HG02852 (cell line): ENCODE measurements around the gene ZNF319.
"Not testable (repeated sequence)": the region's sequence is repeated elsewhere in the genome, so short reads cannot be mapped to it uniquely, and the experiment has no call there.

Experiments
- ATAC-seq: cut with Tn5 transposase; IDR thresholded peaks from one replicate; pipeline ENCODE4 v1.9.1; 2021; ENCODE audit warnings: mild to moderate bottlenecking, moderate library complexity; ENCODE audit not compliant: unreplicated experiment

Gene ZNF319

GRCh38 chr16:57979006-57979585 lies 21.4 kb downstream of the ZNF319 start:
- no peak for ATAC-seq

DNA sequence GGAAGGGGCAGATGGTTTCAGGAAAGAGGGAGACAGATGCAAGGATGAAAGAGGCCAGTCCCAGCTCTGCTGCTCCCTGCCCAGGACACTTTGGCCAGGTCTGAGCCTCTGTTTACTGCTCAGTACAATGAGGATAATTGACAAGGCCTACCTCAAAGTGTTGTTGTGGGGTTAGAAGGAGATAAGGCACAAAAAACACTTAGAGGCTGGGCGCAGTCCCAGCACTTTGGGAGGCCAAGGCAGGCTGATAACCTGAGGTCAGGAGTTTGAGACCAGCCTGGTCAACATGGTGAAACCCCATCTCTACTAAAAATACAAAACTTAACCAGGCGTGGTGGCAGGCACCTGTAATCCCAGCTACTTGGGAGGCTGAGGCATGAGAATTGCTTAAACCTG lies 22.4 kb downstream of the ZNF319 start:
- not testable (repeated sequence) for ATAC-seq

GRCh38 chr16:57977418-57978069 lies 22.9 kb downstream of the ZNF319 start:
- no peak for ATAC-seq

GRCh38 chr16:57976331-57976796 lies 24.1 kb downstream of the ZNF319 start:
- ATAC-seq, result no peak

DNA sequence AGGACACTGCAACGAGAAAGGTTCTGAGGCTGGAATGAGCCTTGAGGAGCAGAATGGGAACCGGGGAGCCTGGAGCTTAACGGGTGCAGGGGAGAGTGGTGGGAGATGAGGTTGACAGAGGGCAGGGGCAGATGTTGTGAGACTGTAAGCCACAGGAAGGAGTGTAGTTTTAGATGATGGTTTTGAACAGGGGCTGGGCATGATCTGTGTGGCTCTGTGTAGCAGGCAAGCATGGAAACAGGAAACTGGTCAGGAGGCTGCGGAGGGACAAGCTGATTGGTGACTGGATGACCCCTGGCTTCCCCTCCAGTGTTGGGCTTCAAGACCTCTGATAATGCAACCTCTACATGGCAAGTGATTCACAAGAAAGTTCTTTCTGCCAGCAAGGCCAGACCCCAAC lies 28.2 kb downstream of the ZNF319 start:
- ATAC-seq, result no peak

DNA sequence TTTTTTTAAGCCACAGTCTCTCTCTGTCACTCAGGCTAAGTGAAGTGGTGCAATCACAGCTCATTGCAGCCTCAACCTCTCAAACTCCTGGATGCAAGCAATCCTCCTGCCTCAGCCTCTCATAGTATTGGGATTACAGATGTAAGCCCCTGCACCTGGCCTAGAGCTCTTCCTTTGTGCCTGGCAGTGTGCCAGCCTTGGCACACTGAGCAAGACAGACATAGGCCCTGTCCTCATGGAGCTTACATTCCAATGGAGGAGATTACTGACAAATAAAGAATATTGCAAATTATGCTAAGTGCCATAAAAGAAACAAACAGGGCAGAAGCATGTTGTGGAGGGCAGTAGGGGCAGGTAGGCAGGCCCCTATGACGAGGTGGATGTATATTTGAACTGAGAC lies 28.6 kb downstream of the ZNF319 start:
- ATAC-seq, result no peak

DNA sequence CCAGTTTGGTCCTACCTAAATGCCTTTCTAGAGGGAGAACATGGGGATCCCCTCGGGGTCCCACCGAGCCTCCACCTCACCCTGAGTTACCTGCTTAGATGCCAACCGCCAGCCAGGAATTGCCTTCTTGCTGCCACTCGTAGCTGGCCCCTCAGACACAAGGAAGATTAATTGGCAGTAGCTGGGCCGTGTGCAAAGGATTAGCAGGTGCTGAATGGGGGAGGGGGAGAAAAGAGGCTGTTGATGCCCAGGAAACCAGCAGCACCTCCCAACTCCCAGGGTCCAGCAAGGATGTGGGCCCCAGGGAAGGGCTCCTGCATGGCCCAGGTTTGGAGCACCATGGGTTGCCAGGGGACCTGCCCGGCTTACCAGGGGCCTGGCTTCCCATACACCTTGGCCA lies 29.5 kb downstream of the ZNF319 start, which contains the start of gene CNGB1:
Gene CNGB1, minus strand, starts transcription at position 159 of the 400 bp plus-strand sequence. CDS start 3,842 bp downstream, outside the sequence.
- no peak for ATAC-seq

DNA sequence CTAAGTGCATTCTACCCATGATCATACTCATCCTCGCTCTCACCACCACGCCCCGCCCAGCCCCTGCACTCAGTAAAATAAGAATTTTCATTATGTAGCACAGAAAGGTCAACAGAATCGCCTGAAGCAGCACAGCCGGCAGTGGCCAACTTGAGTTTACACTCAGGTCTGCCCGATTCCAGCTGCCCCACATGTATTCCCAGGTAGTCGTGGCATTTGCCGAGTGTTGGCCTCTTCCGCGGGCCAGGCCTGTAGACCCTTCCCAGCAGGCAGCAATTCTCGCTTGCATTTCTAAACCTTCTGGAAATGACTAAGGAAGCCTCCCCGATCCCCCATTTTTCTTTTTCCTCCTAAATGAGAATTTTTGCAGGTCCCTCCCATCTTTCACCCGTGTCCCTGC lies 30.2 kb downstream of the ZNF319 start:
- no peak for ATAC-seq

DNA sequence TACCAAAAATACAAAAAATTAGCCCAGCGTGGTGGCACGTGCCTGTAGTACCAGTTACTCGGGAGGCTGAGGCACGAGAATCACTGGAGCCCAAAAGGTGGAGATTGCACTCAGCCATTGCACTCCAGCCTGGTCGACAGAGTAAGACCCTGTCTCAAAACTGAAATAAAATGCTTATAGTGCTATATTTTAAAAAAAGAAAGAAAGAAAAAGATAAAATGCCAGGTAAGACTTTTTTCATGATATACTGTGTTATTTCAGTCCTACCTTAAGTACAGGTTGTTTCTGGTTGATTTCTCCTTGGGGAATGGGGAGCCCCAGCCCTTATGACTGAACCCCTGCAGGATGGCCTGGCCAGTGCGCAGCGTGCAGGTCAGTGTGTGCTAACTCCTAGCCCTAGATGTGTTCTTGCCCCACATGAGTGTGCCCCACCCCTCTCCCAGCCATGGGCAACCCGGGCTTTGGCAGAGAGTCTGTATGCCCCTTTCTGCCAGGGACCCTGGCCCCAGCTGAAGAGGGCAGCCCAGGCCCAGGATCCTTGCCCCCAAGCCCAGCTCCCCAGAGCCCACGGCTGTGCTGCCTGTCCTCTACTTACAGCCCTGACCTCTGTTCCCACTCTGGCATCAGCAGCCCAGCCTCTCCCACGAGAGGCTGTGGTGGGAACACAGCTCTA lies 30.9 kb downstream of the ZNF319 start:
- no peak for ATAC-seq

GRCh38 chr16:57967916-57968315 lies 32.6 kb downstream of the ZNF319 start:
- no peak for ATAC-seq

GRCh38 chr16:57966986-57967385 lies 33.5 kb downstream of the ZNF319 start:
- no peak for ATAC-seq

DNA sequence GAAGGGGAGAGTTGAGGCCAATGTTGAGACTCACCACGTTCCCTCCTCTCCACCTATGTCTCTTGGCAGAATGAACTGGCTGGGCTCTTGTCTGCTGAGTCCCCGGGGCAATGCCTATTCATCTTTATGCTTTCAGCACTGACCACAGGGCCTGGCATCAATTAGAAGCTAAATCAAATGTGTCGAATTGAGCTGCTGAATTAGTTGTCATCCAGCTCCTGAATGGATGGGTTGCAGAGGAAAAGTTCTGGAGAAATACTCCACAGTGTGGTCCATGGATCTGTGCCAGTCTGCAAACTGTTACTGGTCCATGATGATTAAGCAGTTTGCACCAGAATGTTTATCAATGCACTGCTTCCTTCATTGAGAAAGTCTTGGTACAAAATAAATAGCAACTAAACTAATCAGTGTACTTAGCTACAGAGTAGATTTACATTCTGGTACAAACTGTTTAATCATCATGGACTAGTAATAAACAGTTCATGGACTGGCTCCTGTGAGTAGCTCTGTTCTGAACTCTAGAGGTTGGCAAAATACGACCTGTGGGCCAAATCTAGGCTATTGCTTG lies 34.2 kb downstream of the ZNF319 start:
- no peak for ATAC-seq

DNA sequence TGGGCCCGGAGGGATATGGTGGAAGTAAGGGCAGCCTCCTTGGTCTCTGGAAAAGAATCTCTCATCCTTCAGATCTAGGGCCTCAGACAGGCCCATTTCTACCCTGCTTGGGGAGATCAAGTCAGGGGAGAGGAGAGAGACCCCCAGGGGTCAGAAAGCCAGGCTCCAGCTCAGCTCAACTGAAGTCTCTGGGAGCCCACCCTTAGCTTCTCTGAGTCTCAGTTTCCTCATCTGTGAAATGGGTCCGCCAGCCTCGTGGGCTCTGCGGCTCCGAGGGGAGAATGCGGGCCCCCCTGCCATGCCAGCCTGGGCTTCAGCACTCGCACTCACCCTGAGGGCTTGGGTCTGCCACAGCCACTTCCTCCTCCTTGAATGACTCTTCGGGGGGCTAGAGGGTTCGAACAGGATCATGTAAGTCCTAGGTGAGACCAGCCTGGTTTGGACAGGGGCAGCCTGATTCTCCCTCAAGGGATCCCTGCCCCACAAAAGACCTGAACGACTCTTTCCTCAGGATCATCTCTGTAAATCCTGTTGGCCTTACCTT lies 36.2 kb downstream of the ZNF319 start:
- ATAC-seq, result no peak

- ATAC-seq, result no peak
Observed at GRCh38 chr16:57962756-57963155, 37.7 kb downstream of the ZNF319 start.

- ATAC-seq, result no peak
Observed at GRCh38 chr16:57962046-57962445, 38.4 kb downstream of the ZNF319 start.

GRCh38 chr16:57961538-57961937 lies 38.9 kb downstream of the ZNF319 start:
- no peak for ATAC-seq

- no peak for ATAC-seq
Observed at GRCh38 chr16:57960826-57961472, 39.5 kb downstream of the ZNF319 start.

- ATAC-seq, result no peak
Observed at GRCh38 chr16:57960310-57960709, 40.2 kb downstream of the ZNF319 start.

- ATAC-seq, result no peak
Observed at GRCh38 chr16:57959804-57960203, 40.7 kb downstream of the ZNF319 start.

DNA sequence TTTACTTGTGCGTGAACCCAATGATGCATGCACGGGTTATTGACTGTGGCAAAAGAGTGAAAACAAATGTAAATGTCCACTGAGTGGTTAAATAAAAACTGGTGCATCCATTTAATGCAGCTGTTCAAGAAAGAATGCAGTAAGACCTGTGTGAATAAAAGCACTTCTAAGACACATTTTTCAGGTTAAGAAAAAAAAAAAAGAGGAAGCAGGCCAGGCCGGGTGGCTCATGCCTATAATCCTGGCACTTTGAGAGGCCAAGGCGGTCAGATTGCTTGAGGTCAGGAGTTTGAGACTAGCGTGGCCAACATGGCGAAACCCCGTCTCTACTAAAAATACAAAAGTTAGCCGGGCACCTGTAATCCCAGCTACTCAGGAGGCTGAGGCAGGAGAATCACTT lies 41.4 kb downstream of the ZNF319 start:
- ATAC-seq, result no peak

DNA sequence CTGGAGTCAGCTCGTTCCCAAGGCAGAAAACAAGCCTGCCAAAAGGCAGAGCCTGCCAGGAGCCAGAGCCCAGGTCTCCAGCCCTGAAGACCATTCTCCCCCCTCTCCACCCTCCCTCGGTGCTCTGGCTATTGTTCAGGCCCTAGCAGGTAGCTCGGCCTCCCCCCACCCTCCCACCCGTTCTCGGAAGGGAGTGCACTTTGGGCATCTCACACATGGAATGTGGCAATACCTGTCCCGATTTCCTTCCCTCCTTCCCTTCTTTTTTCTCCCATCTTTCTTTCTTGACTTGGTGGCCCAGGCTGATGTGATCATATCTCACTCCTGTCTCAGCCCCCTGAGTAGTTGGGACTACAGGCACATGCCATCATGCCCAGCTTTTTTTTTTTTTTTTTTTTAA lies 41.9 kb downstream of the ZNF319 start:
- ATAC-seq, result no peak
